NCI-H2196 treated with DMSO at 0.1 percent for 48 hours (cell line): ENCODE data around the gene TANC1.

ENCODE experiments used
- DNase-seq: peaks from one replicate; lab custom pipeline; 2025; ENCODE audit not compliant: unreplicated experiment; lab: John Stamatoyannopoulos, UW

TANC1 gene

GRCh38 chr2:159053161-159054031 is 85.0 kb downstream of the TANC1 start:
- DNase-seq: no peak

- no peak for DNase-seq
Observed at GRCh38 chr2:159054032-159054334, 85.5 kb downstream of the TANC1 start.

GRCh38 chr2:159054985-159055384 is 86.5 kb downstream of the TANC1 start:
- no peak for DNase-seq

- DNase-seq: no peak
Observed at GRCh38 chr2:159060518-159060917, 92.1 kb downstream of the TANC1 start.

GRCh38 chr2:159063677-159064076 is 95.2 kb downstream of the TANC1 start:
- DNase-seq: no peak

- DNase-seq: no peak
Observed at GRCh38 chr2:159064446-159065301, 96.2 kb downstream of the TANC1 start.

GRCh38 chr2:159065313-159065712 is 96.9 kb downstream of the TANC1 start:
- DNase-seq: no peak

- DNase-seq: no peak
Observed at GRCh38 chr2:159065891-159066290, 97.5 kb downstream of the TANC1 start.

- DNase-seq: peak; percentile 37
Observed at GRCh38 chr2:159066541-159067156, 98.2 kb downstream of the TANC1 start.

GRCh38 chr2:159067971-159068370 is 99.5 kb downstream of the TANC1 start:
- no peak for DNase-seq

GRCh38 chr2:159069229-159069628 is 100.8 kb downstream of the TANC1 start:
- no peak for DNase-seq

GRCh38 chr2:159070235-159070634 is 101.8 kb downstream of the TANC1 start:
- DNase-seq: no peak

- DNase-seq: no peak
Observed at GRCh38 chr2:159071190-159071915, 102.9 kb downstream of the TANC1 start.

- no peak for DNase-seq
Observed at GRCh38 chr2:159072795-159073194, 104.4 kb downstream of the TANC1 start.

- no peak for DNase-seq
Observed at GRCh38 chr2:159073256-159073655, 104.8 kb downstream of the TANC1 start.

GRCh38 chr2:159074605-159075004 is 106.2 kb downstream of the TANC1 start:
- no peak for DNase-seq

- DNase-seq: no peak
Observed at GRCh38 chr2:159075727-159076126, 107.3 kb downstream of the TANC1 start.

- DNase-seq: no peak
Observed at GRCh38 chr2:159076241-159076640, 107.8 kb downstream of the TANC1 start.

- no peak for DNase-seq
Observed at GRCh38 chr2:159077869-159078268, 109.4 kb downstream of the TANC1 start.

- DNase-seq: no peak
Observed at GRCh38 chr2:159078443-159078842, 110.0 kb downstream of the TANC1 start.

- DNase-seq: no peak
Observed at GRCh38 chr2:159080641-159081040, 112.2 kb downstream of the TANC1 start.
